Measurements from ENCODE around the gene HAUS2. TPM values are rescaled to one million over a fixed set of nuclear protein-coding genes. Genes with fewer than 3 reads are reported as not detected.

Gene HAUS2
- total RNA-seq, 1 donor from 2014 or later: 17.5 TPM

GRCh38 chr15:42605796-42606195 is 57.2 kb downstream of the HAUS2 start:
- DNase-seq (ENCODE audit: low read depth in 2 of 2): no peak

DNA sequence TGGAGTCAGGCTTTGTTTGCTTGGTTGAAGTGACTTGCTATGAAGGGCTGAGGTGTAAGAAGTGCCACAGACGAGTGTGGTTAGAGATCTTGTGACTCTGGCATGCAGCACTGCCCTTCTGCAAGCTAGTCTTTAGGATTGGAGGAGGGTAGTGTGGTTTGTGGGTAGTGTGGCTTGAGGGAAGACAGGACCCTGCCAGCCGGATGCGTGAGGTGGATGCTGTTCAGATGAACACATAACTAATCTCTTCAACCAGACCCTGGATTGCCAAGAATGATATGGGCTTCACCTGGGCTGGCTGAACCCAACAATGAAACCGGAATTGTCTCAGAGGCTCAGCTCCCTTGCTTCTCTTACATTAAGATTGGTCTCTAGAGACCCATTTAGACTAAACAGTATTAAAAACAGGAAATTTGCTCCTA is 59.5 kb downstream of the HAUS2 start:
- DNase-seq (ENCODE audit: low read depth in 2 of 2): peak in 1 of 2 donors; percentile 44

DNA sequence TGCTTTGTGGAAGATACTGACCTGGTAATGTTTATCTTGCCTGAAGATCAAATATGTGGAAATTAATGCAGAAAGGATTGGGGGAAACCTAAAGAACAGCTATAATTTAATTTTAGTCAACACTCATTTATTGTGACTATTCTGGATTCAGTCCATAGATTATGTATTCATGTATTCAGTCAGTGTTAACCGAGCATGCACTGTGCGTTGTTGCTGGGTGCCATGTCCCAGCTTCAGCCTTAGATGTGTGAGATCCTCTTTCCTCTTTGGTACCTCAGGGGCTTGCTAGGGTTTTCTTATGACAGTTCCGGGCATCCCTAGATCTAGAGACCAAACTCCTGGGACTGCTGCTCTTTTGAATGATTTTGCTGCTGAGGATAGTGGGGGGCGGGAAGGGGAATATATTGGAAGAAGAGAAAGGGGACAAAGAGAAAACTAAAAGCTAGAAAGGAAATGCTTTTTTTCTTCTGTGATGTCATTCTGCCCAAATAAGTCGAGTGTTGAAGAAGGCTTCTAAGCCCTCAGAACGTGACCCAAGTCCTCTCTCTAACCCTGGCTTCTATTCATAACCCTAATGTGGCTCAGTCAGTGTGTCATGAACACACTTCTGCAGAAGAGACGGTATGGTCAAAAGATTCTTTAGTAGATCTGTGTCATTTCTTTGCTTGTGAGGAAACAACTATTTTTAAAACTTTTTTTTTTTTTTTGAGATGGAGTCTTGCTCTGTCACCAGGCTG is 60.3 kb downstream of the HAUS2 start:
- no peak for DNase-seq (ENCODE audit: low read depth in 2 of 2)

GRCh38 chr15:42611532-42611931 is 62.9 kb downstream of the HAUS2 start:
- DNase-seq (ENCODE audit: low read depth in 2 of 2): peak in 1 of 2 donors; percentile 94

DNA sequence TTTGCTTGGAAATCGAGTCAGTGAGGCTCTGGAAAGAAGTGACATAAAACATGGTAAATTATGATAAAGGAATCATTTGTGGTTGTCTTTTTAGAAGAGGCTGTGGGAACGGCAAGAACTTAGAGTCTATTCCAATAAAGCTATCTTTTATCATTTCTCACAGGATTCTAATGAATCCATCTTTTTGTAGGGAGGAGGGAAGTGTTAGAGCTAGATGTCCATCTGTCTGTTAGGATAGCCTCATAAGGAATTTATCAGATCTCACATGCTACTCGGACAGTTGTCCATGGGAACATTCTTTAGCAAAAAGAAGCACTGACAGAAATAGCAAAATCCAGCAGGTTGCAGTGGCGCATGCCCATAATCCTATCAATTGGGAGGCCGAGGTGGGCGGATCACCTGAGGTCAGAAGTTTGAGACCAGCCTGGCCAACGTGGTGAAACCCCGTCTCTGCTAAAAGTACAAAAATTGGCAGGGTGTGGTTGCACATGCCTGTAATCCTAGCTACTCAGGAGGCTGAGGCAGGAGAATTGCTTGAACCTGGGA is 63.8 kb downstream of the HAUS2 start:
- DNase-seq (ENCODE audit: low read depth in 2 of 2): no peak

- DNase-seq (ENCODE audit: low read depth in 2 of 2): no peak
Observed at GRCh38 chr15:42616107-42616506, 67.5 kb downstream of the HAUS2 start.

Other genes starting within 250 kb of the HAUS2 start
- 0.22 and 0.60 TPM in 2 replicates for gene CAPN3, start 189.3 kb upstream of the HAUS2 start, total RNA-seq
- 28.1 and 30.2 TPM in 2 replicates for gene ZNF106, start 57.7 kb upstream of the HAUS2 start, total RNA-seq
- 148 and 150 TPM in 2 replicates for gene SNAP23, start 53.2 kb upstream of the HAUS2 start, total RNA-seq
- 12.4 and 15.3 TPM in 2 replicates for gene LRRC57, start within 50 bp of the HAUS2 start, total RNA-seq
- gene STARD9, start 26.8 kb downstream of the HAUS2 start, total RNA-seq: 3.5 and 9.3 TPM in 2 replicates
- 7.8 and 8.9 TPM in 2 replicates for gene CDAN1, start 188.3 kb downstream of the HAUS2 start, total RNA-seq

All from lung microvascular endothelial cell (primary cell).